Cardiac muscle cell (in vitro differentiated cells and primary cell): ENCODE data around the gene MAGEA12. TPM values are rescaled to one million over a fixed set of nuclear protein-coding genes. Genes with fewer than 3 reads are reported as not detected.
"Not testable (repeated sequence)": the region's sequence is repeated elsewhere in the genome, so short reads cannot be mapped to it uniquely, and the experiment has no call there.

Experiments used
- DNase-seq, 2 donors: peaks; one replicate each; pipeline versions ENCODE4 v3.0.0 to v3.0.0-alpha.2; 2010 to 2017; ENCODE audit warnings: low read depth in 1 of 2, low spot score in 1 of 2
- H3K27ac ChIP-seq: fragments of 200-600 bp; sonication (generic); 2 replicates; pipeline ENCODE4 v1.5.1; 2016
- H3K27me3 ChIP-seq: fragments of 200-600 bp; sonication (generic); 2 replicates; pipeline ENCODE4 v1.6.0; 2016; ENCODE audit warnings: control low read depth
- H3K36me3 ChIP-seq: fragments of 200-600 bp; sonication (generic); 2 replicates; pipeline ENCODE4 v1.5.1; 2016; ENCODE audit warnings: control low read depth
- H3K4me1 ChIP-seq: fragments of 200-600 bp; sonication (generic); 2 replicates; pipeline ENCODE4 v1.8.1; 2017; ENCODE audit warnings: low read depth, mild to moderate bottlenecking, mixed run types
- H3K4me3 ChIP-seq: fragments of 200-600 bp; sonication (generic); 2 replicates; pipeline ENCODE4 v1.5.1; 2016; ENCODE audit warnings: mild to moderate bottlenecking
- H3K9me3 ChIP-seq: fragments of 200-600 bp; sonication (generic); 2 replicates; pipeline ENCODE4 v1.5.1; 2017; ENCODE audit warnings: low read depth, mild to moderate bottlenecking, control low read depth
- CTCF ChIP-seq: IDR thresholded peaks from 2 replicates; pipeline ENCODE4 v1.5.1; 2012; ENCODE audit warnings: low read depth, mild to moderate bottlenecking, low read length
- polyA plus RNA-seq: library from polyadenylated mRNA; unstranded; fragments of >200 nt; fragmentation: Nextera tagmentation; extraction: Ambion mirVana; gene quantifications from 2 replicates; pipeline ENCODE4 v1.2.1, GENCODE V29; 2016
- total RNA-seq: library from RNA; depleted of rRNA; stranded (reverse); fragments of >200 nt; gene quantifications from 2 replicates; pipeline ENCODE4 v1.2.3, GENCODE V29; 2016

Gene MAGEA12
- total RNA-seq (not detected in 2 replicates), polyA plus RNA-seq (not detected in 2 replicates)

GRCh38 chrX:152733261-152733975 is at the start of gene MAGEA12, which contains the start of gene CSAG1:
Gene MAGEA12 (plus strand): TSS chrX:152733757. CDS start chrX:152736162, 2,405 bp downstream.
Gene CSAG1 (minus strand): TSS chrX:152733721. CDS start chrX:152732460, 1,261 bp downstream.
- TF ChIP-seq CTCF = no peak
- no peaks in the 10 kb centered on the region for H3K4me1 ChIP-seq
- no peak within 1 kb of the TSS for H3K4me3 ChIP-seq
- no peaks in the 10 kb centered on the region for H3K27me3 ChIP-seq
- no peak within 1 kb of the TSS for H3K27ac ChIP-seq
- no peaks in the 10 kb centered on the region for H3K36me3 ChIP-seq
- DNase-seq = no peak
- H3K9me3 ChIP-seq = no peaks in the 10 kb centered on the region

- H3K27me3 ChIP-seq, H3K4me3 ChIP-seq, H3K4me1 ChIP-seq, H3K36me3 ChIP-seq, DNase-seq, H3K27ac ChIP-seq, H3K9me3 ChIP-seq: not testable (repeated sequence)
These were observed 35.3 kb upstream of the MAGEA12 start, which contains the start of gene MAGEA3 for GRCh38 chrX:152697952-152698931. Gene MAGEA3 (plus strand): TSS chrX:152698794. CDS start chrX:152700833, 2,039 bp downstream.

- not testable (repeated sequence) for DNase-seq, H3K27me3 ChIP-seq, H3K4me1 ChIP-seq, H3K4me3 ChIP-seq, H3K9me3 ChIP-seq, H3K27ac ChIP-seq, H3K36me3 ChIP-seq
These were observed 33.2 kb upstream of the MAGEA12 start for GRCh38 chrX:152700390-152700789.

- not testable (repeated sequence) for H3K4me1 ChIP-seq, DNase-seq, H3K4me3 ChIP-seq, H3K27me3 ChIP-seq, H3K36me3 ChIP-seq, H3K9me3 ChIP-seq, H3K27ac ChIP-seq
These were observed 27.1 kb upstream of the MAGEA12 start for GRCh38 chrX:152706500-152706899.

GRCh38 chrX:152709173-152709572 is 24.4 kb upstream of the MAGEA12 start, which contains the start of gene CSAG2:
Gene CSAG2 (minus strand): TSS chrX:152709273. CDS start chrX:152709112, 161 bp downstream.
- H3K27me3 ChIP-seq, H3K9me3 ChIP-seq, DNase-seq, H3K36me3 ChIP-seq, H3K4me3 ChIP-seq, H3K27ac ChIP-seq, H3K4me1 ChIP-seq: not testable (repeated sequence)

GRCh38 chrX:152713195-152713594 is 20.4 kb upstream of the MAGEA12 start:
- H3K36me3 ChIP-seq, H3K27ac ChIP-seq, H3K4me1 ChIP-seq, H3K9me3 ChIP-seq, DNase-seq, H3K4me3 ChIP-seq, H3K27me3 ChIP-seq: not testable (repeated sequence)

- H3K27me3 ChIP-seq, H3K4me3 ChIP-seq, H3K36me3 ChIP-seq, DNase-seq, H3K4me1 ChIP-seq, H3K9me3 ChIP-seq, H3K27ac ChIP-seq: not testable (repeated sequence)
These were observed 19.5 kb upstream of the MAGEA12 start, which contains the start of gene MAGEA2B for GRCh38 chrX:152713815-152714787. Gene MAGEA2B (plus strand): TSS chrX:152714628. CDS start chrX:152717107, 2,479 bp downstream.

- DNase-seq = no peak
- Histone ChIP-seq H3K9me3 (no peaks in the 10 kb centered on the region), H3K36me3 (no peaks in the 10 kb centered on the region), H3K27ac (no peak overlapping the region), H3K4me3 (no peak overlapping the region), H3K27me3 (no peaks in the 10 kb centered on the region), H3K4me1 (no peaks in the 10 kb centered on the region)
- no peak for TF ChIP-seq CTCF
These were observed 8.1 kb upstream of the MAGEA12 start for GRCh38 chrX:152725409-152725808.

GRCh38 chrX:152734143-152734858 is 744 bp downstream of the MAGEA12 start:
- H3K9me3 ChIP-seq, DNase-seq, H3K4me3 ChIP-seq, H3K4me1 ChIP-seq, H3K27me3 ChIP-seq, H3K27ac ChIP-seq, H3K36me3 ChIP-seq: not testable (repeated sequence)
